Esophagus squamous epithelium (tissue), 5 donors: ENCODE data around the gene CSPG4. TPM values are rescaled to one million over a fixed set of nuclear protein-coding genes. Genes with fewer than 3 reads are reported as not detected.
A peak's percentile ranks its signal among the peaks of the same experiment; 100 is the strongest.
"Not testable (repeated sequence)": the region's sequence is repeated elsewhere in the genome, so short reads cannot be mapped to it uniquely, and the experiment has no call there.

Experiments
- DNase-seq: peaks from one replicate; lab custom pipeline; 2025; lab: John Stamatoyannopoulos, UW
- H3K27ac ChIP-seq, 4 donors: fragments of 200-600 bp; sonication (generic); one replicate each; pipeline ENCODE4 v1.5.1; 2016 to 2019; ENCODE audit warnings: mild to moderate bottlenecking in 1 of 4
- H3K27me3 ChIP-seq, 4 donors: fragments of 200-600 bp; sonication (generic); 1 replicate in 3 of 4; 2 replicates in 1 of 4; pipeline versions ENCODE4 v1.5.1 to v1.6.0; 2017 to 2021; ENCODE audit warnings: antibody characterized with exemption in 1 of 4
- H3K36me3 ChIP-seq, 3 donors: fragments of 200-600 bp; sonication (generic); one replicate each; pipeline ENCODE4 v1.5.1; 2016 to 2019
- H3K4me1 ChIP-seq, 3 donors: fragments of 200-600 bp; sonication (generic); one replicate each; pipeline ENCODE4 v1.5.1; 2017 to 2019
- H3K4me3 ChIP-seq, 4 donors: fragments of 200-600 bp; sonication (generic); 1 replicate in 3 of 4; 2 replicates in 1 of 4; pipeline ENCODE4 v1.5.1; 2016 to 2019; ENCODE audit warnings: mild to moderate bottlenecking in 2 of 4, moderate library complexity in 1 of 4
- H3K9me3 ChIP-seq, 3 donors: fragments of 200-600 bp; sonication (generic); one replicate each; pipeline ENCODE4 v1.5.1; 2016 to 2019
- CTCF ChIP-seq, 6 experiments: fragments of 450-650 bp in 4 of 6; fragments of 200-600 bp in 2 of 6; sonication (generic) in 2 of 6; IDR thresholded peaks; one replicate each; pipeline ENCODE4 v1.5.1; 2016 to 2019; ENCODE audit warnings: antibody characterized with exemption in 6 of 6, mild to moderate bottlenecking in 4 of 6, moderate library complexity in 4 of 6
- POLR2A ChIP-seq, 4 donors: fragments of 450-650 bp; IDR thresholded peaks; one replicate each; pipeline ENCODE4 v1.6.1; 2017; ENCODE audit warnings: antibody characterized with exemption in 4 of 4, mild to moderate bottlenecking in 4 of 4, moderate library complexity in 3 of 4
- WGBS, 2 donors: methylation state at CpG; one replicate each; pipeline ENCODE4 v1.1.5; 2018; 5-methylcytosine and 5-hydroxymethylcytosine counted together
- intact Hi-C: fragments of 100-400 bp; cut with DNase I; formaldehyde crosslinking; loops from one replicate; pipeline ENCODE4 v1.15.0; 2022
- total RNA-seq, 4 donors: library from RNA; depleted of rRNA; stranded (reverse); fragments of >200 nt; gene quantifications; one replicate each; pipeline ENCODE4 v1.1.0, GENCODE V29; 2016
- donor health status: DM: yes; HTN: yes; CAD: no.

Gene CSPG4
- total RNA-seq, 4 donors from 2014 or later: 2.9 to 13.4 (median 4.2) TPM

GRCh38 chr15:75688278-75688557 is 24.4 kb downstream of the CSPG4 start:
- Histone ChIP-seq H3K4me1 (peaks cover under 1 to 29% (median 8%) of the 10 kb centered on the region in 3 donors), H3K4me3 (no peak overlapping the region), H3K36me3 (peaks cover 0 to 19% (median 0%) of the 10 kb centered on the region in 3 donors), H3K27ac (no peak overlapping the region), H3K27me3 (peaks cover 0 to 56% (median 0%) of the 10 kb centered on the region in 4 donors), H3K9me3 (no peaks in the 10 kb centered on the region)
- intact Hi-C loops: no loop called here
- WGBS, 2 donors: 90 to 91% methylated on average over 6 to 7 of the region's 7 CpGs
- TF ChIP-seq POLR2A (IDR thresholded peaks at IDR 0.05) (no peak), CTCF (IDR thresholded peaks at IDR 0.05) (no peak)
- DNase-seq: no peak

- DNase-seq: no peak
- H3K4me1 ChIP-seq: peaks cover 0 to 27% (median 8%) of the 10 kb centered on the region in 3 donors
- no peak overlapping the region for H3K4me3 ChIP-seq
- H3K36me3 ChIP-seq: peaks cover 0 to 19% (median 0%) of the 10 kb centered on the region in 3 donors
- TF ChIP-seq CTCF (IDR thresholded peaks at IDR 0.05) (no peak), POLR2A (IDR thresholded peaks at IDR 0.05) (no peak)
- peaks cover 0 to 54% (median 0%) of the 10 kb centered on the region in 4 donors for H3K27me3 ChIP-seq
- 60 to 100% methylated on average over 1 to 4 of the region's 44 CpGs for WGBS, 2 donors
- intact Hi-C loops: no loop called here
- H3K27ac ChIP-seq: no peak overlapping the region
- no peaks in the 10 kb centered on the region for H3K9me3 ChIP-seq
Observed at GRCh38 chr15:75687486-75688277, 25.0 kb downstream of the CSPG4 start.

- H3K4me1 ChIP-seq: peaks cover 0 to 24% (median 8%) of the 10 kb centered on the region in 3 donors
Observed at GRCh38 chr15:75686212-75686642, 26.4 kb downstream of the CSPG4 start.

GRCh38 chr15:75685195-75685594 is 27.5 kb downstream of the CSPG4 start:
- H3K4me3 ChIP-seq: no peak overlapping the region
- no peak overlapping the region for H3K27ac ChIP-seq
- peaks cover 0 to 30% (median 0%) of the 10 kb centered on the region in 4 donors for H3K27me3 ChIP-seq
- peaks cover 0 to 19% (median 0%) of the 10 kb centered on the region in 3 donors for H3K36me3 ChIP-seq
- DNase-seq: no peak
- H3K9me3 ChIP-seq: no peaks in the 10 kb centered on the region
- H3K4me1 ChIP-seq: peaks cover 0 to 24% (median 8%) of the 10 kb centered on the region in 3 donors
- intact Hi-C loops: no loop called here
- WGBS, 2 donors: 40% methylated on average over 1 of the region's 12 CpGs; no CpG with 5 or more reads in 1 of the 2 donors
- TF ChIP-seq POLR2A (IDR thresholded peaks at IDR 0.05) (no peak), CTCF (IDR thresholded peaks at IDR 0.05) (no peak)

More at GRCh38 chr15:75686212-75686642, 26.4 kb downstream of the CSPG4 start:
- Histone ChIP-seq H3K36me3 (peaks cover 0 to 19% (median 0%) of the 10 kb centered on the region in 3 donors), H3K27me3 (peaks cover 0 to 41% (median 0%) of the 10 kb centered on the region in 4 donors)
- H3K9me3 ChIP-seq, H3K4me3 ChIP-seq, H3K27ac ChIP-seq, DNase-seq, intact Hi-C loops: not testable (repeated sequence)
- WGBS, 2 donors: 0 to 13% methylated on average over 4 of the region's 14 CpGs
- TF ChIP-seq CTCF (IDR thresholded peaks at IDR 0.05): peak; percentile 79 to 89 (median 85)

GRCh38 chr15:75684648-75685047 is 28.0 kb downstream of the CSPG4 start:
- TF ChIP-seq CTCF (IDR thresholded peaks at IDR 0.05) (no peak), POLR2A (IDR thresholded peaks at IDR 0.05) (no peak)
- DNase-seq: no peak
- WGBS, 2 donors: 84 to 91% methylated on average over 4 of the region's 10 CpGs
- Histone ChIP-seq H3K4me1 (peaks cover 0 to 24% (median 8%) of the 10 kb centered on the region in 3 donors), H3K36me3 (peaks cover 0 to 19% (median 0%) of the 10 kb centered on the region in 3 donors), H3K27me3 (peaks cover 0 to 25% (median 0%) of the 10 kb centered on the region in 4 donors), H3K4me3 (no peak overlapping the region), H3K9me3 (no peaks in the 10 kb centered on the region), H3K27ac (no peak overlapping the region)
- intact Hi-C loops: no loop called here
